ENCODE results near the gene PDCD5.
A peak's percentile ranks its signal among the peaks of the same experiment; 100 is the strongest.
"Not testable (repeated sequence)": the region's sequence is repeated elsewhere in the genome, so short reads cannot be mapped to it uniquely, and the experiment has no call there.

The PDCD5 gene, protein sequence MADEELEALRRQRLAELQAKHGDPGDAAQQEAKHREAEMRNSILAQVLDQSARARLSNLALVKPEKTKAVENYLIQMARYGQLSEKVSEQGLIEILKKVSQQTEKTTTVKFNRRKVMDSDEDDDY

DNA sequence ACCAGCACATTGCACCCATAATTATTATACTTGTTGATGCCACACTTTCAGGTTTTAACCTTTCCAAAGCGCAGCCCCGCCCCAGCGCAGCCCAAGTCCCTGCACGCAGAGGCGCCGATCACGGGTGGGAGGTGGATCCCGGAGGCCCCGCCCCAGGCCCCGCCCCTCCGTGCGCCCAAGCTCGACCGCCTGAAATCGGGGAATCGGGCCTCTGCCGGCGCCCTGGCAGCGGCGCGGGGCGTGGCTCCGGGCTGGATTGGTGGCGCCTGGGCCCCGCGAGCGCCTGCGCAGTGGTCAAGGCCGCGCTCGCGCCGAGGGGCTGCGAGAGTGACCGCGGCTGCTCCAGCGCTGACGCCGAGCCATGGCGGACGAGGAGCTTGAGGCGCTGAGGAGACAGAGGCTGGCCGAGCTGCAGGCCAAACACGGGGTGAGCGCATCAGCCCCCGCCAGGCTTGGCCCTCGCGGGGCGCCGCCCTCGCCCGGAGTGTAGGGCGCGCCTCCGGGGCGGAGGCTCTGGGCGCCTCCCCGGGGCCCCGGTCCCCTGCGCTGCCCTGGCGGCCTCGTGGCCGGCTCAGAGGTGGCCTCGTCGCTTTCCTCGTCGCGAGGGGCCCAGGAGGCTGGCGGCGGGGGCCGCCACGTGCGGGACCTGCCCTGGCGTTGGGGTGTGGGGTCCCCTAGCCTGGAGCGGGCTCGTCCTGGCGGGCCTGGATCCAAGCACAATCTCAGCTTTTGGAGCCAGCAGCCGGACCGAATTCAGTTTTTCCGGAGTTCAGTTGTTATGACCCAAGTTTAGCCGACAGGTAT is at the start of gene PDCD5:
Gene PDCD5 (plus strand): TSS at position 290 of the 804 bp plus-strand sequence. CDS start 72 bp downstream, at position 362.
- peak; percentile 80 for DNase-seq (ENCODE audit: extremely low read depth, low read depth)
- TF ChIP-seq, protein P1, sequence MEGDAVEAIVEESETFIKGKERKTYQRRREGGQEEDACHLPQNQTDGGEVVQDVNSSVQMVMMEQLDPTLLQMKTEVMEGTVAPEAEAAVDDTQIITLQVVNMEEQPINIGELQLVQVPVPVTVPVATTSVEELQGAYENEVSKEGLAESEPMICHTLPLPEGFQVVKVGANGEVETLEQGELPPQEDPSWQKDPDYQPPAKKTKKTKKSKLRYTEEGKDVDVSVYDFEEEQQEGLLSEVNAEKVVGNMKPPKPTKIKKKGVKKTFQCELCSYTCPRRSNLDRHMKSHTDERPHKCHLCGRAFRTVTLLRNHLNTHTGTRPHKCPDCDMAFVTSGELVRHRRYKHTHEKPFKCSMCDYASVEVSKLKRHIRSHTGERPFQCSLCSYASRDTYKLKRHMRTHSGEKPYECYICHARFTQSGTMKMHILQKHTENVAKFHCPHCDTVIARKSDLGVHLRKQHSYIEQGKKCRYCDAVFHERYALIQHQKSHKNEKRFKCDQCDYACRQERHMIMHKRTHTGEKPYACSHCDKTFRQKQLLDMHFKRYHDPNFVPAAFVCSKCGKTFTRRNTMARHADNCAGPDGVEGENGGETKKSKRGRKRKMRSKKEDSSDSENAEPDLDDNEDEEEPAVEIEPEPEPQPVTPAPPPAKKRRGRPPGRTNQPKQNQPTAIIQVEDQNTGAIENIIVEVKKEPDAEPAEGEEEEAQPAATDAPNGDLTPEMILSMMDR (IDR thresholded peaks at IDR 0.05; ENCODE audit: low read depth, low read length) = no peak

DNA sequence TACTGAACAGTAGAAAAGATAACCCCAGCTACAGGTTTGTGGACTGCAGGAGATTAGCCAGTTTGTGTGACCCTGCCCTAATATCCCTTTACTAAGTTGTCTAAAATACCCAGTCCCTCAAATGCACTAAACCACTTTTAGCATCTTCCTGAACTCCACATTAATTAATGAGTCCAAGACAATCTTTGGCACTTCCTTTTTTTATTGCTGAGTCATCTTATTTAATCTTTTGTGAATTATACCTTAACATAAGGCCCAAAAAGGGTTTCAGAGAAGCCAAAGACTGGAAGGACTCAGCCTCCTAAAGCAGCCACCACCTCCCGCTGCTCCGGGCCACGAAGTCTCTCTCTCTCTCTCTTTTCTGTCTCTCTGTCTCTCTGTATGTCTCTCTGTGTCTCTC is 48.8 kb upstream of the PDCD5 start:
- DNase-seq (ENCODE audit: extremely low read depth, low read depth) = no peak
- TF ChIP-seq, protein P1 (IDR thresholded peaks at IDR 0.05; ENCODE audit: low read depth, low read length) = no peak

DNA sequence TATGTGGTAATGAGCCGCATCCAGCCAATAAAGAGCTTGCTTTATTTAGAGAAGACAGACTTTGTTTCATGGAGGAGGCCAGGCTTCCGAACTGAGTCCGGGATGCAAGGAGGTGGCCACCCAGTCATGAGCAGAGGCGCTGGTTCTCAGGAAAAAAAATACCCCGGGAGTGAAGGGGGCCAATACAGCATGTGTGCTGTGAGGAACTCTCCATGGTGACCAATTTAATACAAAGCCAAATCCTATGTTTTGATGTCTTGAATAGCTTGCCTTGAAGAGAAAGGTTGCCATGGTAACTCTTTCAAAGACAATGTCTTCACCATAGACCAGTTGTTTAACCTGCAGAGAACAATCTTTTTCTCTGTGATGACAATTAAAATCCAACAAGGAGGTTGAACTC is 43.4 kb upstream of the PDCD5 start:
- TF ChIP-seq, protein P1 (IDR thresholded peaks at IDR 0.05; ENCODE audit: low read depth, low read length) = no peak
- DNase-seq (ENCODE audit: extremely low read depth, low read depth) = no peak

DNA sequence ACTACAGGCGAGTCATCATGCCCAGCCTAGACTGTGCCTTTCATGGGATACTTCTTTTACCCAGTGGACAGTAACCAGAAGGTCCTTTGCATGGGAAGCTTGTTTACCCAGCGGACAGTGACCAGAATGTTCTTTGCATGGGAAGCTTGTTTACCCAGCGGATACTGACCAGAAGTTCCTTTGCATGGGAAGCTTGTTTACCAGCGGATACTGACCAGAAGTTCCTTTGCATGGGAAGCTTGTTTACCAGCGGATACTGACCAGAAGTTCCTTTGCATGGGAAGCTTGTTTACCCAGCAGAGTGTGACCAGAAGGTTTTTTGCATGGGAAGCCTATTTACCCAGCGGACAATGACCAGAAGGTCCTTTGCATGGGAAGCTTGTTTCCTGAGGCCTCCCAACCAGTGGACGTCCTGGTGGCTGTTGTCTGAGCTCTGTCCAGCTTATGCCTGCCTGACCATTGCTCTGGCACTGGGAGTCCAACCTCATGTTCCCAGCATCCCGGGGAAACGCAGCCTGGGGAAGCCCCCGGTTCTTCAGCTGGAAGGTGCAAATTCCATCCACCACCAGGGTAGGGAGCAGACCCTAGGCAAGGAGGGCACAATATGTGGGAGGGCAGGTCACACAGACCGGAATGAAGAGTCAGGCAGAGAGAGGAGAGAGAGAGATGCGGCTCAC is 41.6 kb upstream of the PDCD5 start:
- TF ChIP-seq, protein P1 (IDR thresholded peaks at IDR 0.05; ENCODE audit: low read depth, low read length) = no peak
- DNase-seq (ENCODE audit: extremely low read depth, low read depth) = no peak

DNA sequence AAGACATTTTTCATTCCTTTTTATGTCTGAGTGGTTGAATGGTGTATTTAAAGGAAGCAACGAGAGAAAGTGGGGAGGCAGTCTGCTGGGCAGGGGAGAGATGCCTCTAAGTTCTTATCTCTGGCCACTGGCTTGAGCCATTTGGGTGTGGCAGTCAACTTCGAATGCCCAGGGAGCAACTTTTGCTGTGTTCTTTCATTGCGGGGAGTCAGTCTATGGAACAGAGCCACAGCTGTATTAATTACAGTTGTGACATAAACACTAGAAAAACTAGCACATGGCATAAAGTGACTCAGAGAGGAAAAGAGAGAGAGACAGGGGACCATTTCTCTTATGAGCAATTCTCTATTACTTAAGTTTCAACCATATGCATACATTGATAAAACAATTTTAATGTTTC is 40.4 kb upstream of the PDCD5 start:
- TF ChIP-seq, protein P1 (IDR thresholded peaks at IDR 0.05; ENCODE audit: low read depth, low read length) = no peak

DNA sequence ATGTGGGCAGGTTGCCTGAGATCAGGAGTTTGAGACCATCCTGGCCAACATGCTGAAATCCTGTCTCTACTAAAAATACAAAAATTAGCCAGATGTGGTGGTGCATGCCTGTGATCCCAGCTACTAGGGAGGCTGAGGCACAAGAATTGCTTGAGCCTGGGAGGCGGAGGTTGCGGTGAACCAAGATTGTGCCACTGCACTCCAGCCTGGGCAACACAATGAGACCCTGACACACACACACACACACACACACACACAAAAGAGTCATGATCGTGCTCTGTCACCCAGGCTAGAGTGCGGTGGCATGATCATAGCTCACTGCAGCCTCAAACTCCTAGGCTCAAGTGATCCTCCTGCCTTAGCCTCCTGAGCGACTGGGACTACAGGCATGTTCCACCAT is 39.6 kb upstream of the PDCD5 start:
- DNase-seq (ENCODE audit: extremely low read depth, low read depth) = not testable (repeated sequence)

More for the DNA sequence above, 40.4 kb upstream of the PDCD5 start:
- no peak for DNase-seq (ENCODE audit: extremely low read depth, low read depth)

DNA sequence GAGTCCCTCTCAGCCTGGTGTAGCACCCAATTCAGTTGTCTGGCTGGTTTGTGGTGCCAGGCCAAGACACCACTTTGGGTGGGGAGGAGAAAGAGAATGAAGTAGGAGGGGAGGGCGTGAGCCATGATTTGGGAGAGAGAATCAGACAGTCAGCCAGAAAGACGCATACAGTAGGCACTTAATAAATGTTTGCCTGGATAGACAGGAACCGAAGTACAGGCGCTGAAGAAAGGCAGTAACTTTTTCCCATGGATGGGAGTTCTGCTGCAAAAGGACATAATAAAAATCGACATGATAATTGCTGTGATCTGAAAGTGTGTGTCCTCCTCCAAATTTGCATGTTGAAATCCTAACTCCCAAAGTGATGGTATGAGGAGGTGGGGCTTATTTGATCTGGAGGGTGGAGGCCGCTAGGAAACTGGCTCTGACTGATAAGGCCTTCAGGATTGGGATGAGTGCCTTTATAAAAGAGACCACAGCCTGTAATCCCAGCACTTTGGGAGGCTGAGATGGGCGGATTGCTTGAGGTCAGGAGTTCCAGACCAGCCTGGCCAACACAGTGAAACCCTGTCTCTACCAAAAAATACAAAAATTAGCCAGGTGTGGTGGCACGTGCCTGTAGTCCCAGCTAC is 38.4 kb upstream of the PDCD5 start:
- TF ChIP-seq, protein P1 (IDR thresholded peaks at IDR 0.05; ENCODE audit: low read depth, low read length) = no peak
- no peak for DNase-seq (ENCODE audit: extremely low read depth, low read depth)

Measured in AG09319 (cell line).